HepG2 (cell line): ENCODE results near the gene SGCG. TPM values are rescaled to one million over a fixed set of nuclear protein-coding genes. Genes with fewer than 3 reads are reported as not detected.

ENCODE experiments used
- ATAC-seq: fragments of 200-7000 bp; cut with Tn5 transposase; 3 replicates; pipeline ENCODE4 v1.9.1; 2020; ENCODE audit warnings: mild to moderate bottlenecking, moderate library complexity
- BruUV-seq: library from RNA; stranded (reverse); fragments of 400-500 nt; replicated peaks from 2 replicates; lab custom pipeline; 2021; lab: Mats Ljungman, UMichigan
- CTCF ChIA-PET: fragments of 300-600 bp; formaldehyde crosslinking; extraction: SDS; loops from one replicate; lab custom pipeline; 2021; ENCODE audit warnings: low total read pairs, inconsistent platforms, low intra/inter-chr PET ratio; lab: Yijun Ruan, JAX
- POLR2A ChIA-PET: fragments of 350-600 bp; sonication (Branson Sonifier 250); formaldehyde crosslinking; loops from one replicate; lab custom pipeline; 2020; ENCODE audit warnings: antibody characterized with exemption, inconsistent platforms; lab: Yijun Ruan, JAX
- DNase-seq: peaks from one replicate; pipeline ENCODE4 v3.0.0-alpha.2; 2015; ENCODE audit warnings: low spot score
- FAIRE-seq: peaks from 3 replicates; lab custom pipeline; 2011; peaks lifted over from hg19 to GRCh38; lab: Jason Lieb, UNC
- H2AFZ ChIP-seq: one replicate; pipeline ENCODE4 v1.6.1; 2011; ENCODE audit warnings: low read length, inconsistent platforms
- H3K27ac ChIP-seq: fragments of 300-600 bp; 3 replicates; pipeline ENCODE4 v1.8.0; 2011; ENCODE audit warnings: mixed run types, mild to moderate bottlenecking, mixed read lengths, low read length, inconsistent platforms; ENCODE audit not compliant: insufficient read depth; ENCODE audit errors: extremely low read length
- H3K27me3 ChIP-seq, 2 experiments: fragments of 200-600 bp in 1 of 2; 2 replicates in 1 of 2; 3 replicates in 1 of 2; pipeline versions ENCODE4 v1.6.0 to v1.8.0; 2011; ENCODE audit warnings: low read length in 2 of 2, mild to moderate bottlenecking in 2 of 2, moderate library complexity in 2 of 2, inconsistent platforms in 1 of 2; ENCODE audit not compliant: insufficient read depth in 2 of 2, control insufficient read depth in 1 of 2
- H3K36me3 ChIP-seq, 2 experiments: fragments of 200-600 bp in 1 of 2; replicated peaks in 1 of 2; 2 replicates in 1 of 2; 3 replicates in 1 of 2; pipeline versions ENCODE4 v1.5.1 to v1.8.0; 2011; ENCODE audit warnings: low read length in 2 of 2, inconsistent platforms in 1 of 2; ENCODE audit not compliant: insufficient read depth in 2 of 2, control insufficient read depth in 1 of 2
- H3K4me1 ChIP-seq: 2 replicates; pipeline ENCODE4 v1.5.1; 2012; ENCODE audit warnings: low read length, inconsistent platforms; ENCODE audit not compliant: insufficient read depth
- H3K4me2 ChIP-seq: 2 replicates; pipeline ENCODE4 v1.6.0; 2011; ENCODE audit warnings: low read depth, low read length, inconsistent platforms
- H3K4me3 ChIP-seq, 3 experiments: fragments of 200-600 bp in 1 of 3; sonication (generic), shearing (Covaris generic) in 1 of 3; replicated peaks in 1 of 3; 2 replicates each; pipeline ENCODE4 v1.5.1; 2011 to 2016; ENCODE audit warnings: low read length in 3 of 3, inconsistent platforms in 2 of 3, low read depth in 2 of 3, mild to moderate bottlenecking in 2 of 3, control low read depth in 1 of 3, mixed read lengths in 1 of 3; ENCODE audit not compliant: insufficient read depth in 1 of 3
- H3K79me2 ChIP-seq: one replicate; pipeline ENCODE4 v1.6.1; 2011; ENCODE audit warnings: low read length, inconsistent platforms; ENCODE audit not compliant: insufficient read depth
- H3K9ac ChIP-seq: 2 replicates; pipeline ENCODE4 v1.6.0; 2011; ENCODE audit warnings: mild to moderate bottlenecking, low read depth, low read length, inconsistent platforms; ENCODE audit not compliant: insufficient read depth
- H3K9me3 ChIP-seq: 2 replicates; pipeline ENCODE4 v1.5.1; 2012; ENCODE audit warnings: mild to moderate bottlenecking, low read length
- H4K20me1 ChIP-seq: 2 replicates; pipeline ENCODE4 v1.6.0; 2011; ENCODE audit warnings: inconsistent platforms, mild to moderate bottlenecking, low read length, moderate library complexity; ENCODE audit not compliant: insufficient read depth
- AGO2 ChIP-seq: fragments of 200-400 bp; formaldehyde crosslinking; optimal IDR thresholded peaks from 2 replicates; pipeline ENCODE3; 2017; ENCODE audit warnings: mild to moderate bottlenecking, low read depth, low read length, moderate library complexity
- FLYWCH1 ChIP-seq: sonication (generic); formaldehyde crosslinking; IDR thresholded peaks from 2 replicates; pipeline ENCODE4 v1.8.1; 2023; ENCODE audit warnings: mild to moderate bottlenecking, missing genetic modification reagents
- HNRNPK ChIP-seq: fragments of 200-400 bp; formaldehyde crosslinking; IDR thresholded peaks from 2 replicates; pipeline ENCODE4 v1.6.1; 2018; ENCODE audit warnings: low read length, low read depth, moderate library complexity, mild to moderate bottlenecking; ENCODE audit not compliant: poor library complexity, severe bottlenecking
- HOXA3 ChIP-seq: sonication (generic); formaldehyde crosslinking; IDR thresholded peaks from 2 replicates; pipeline ENCODE4 v1.5.0; 2020; ENCODE audit warnings: missing genetic modification reagents
- ISX ChIP-seq: sonication (generic); formaldehyde crosslinking; conservative IDR thresholded peaks from 2 replicates; pipeline ENCODE4 v1.5.0; 2020; ENCODE audit warnings: missing genetic modification reagents
- MYC ChIP-seq: sonication (generic); formaldehyde crosslinking; IDR thresholded peaks from 2 replicates; pipeline ENCODE4 v1.9.0; 2021; ENCODE audit warnings: missing genetic modification reagents, borderline replicate concordance
- NFIC ChIP-seq: IDR thresholded peaks from 2 replicates; pipeline ENCODE4 v1.6.1; 2012; ENCODE audit warnings: mild to moderate bottlenecking, low read length, inconsistent platforms
- PHB2 ChIP-seq: fragments of 450-650 bp; IDR thresholded peaks from 2 replicates; pipeline ENCODE4 v1.6.1; 2018; ENCODE audit not compliant: partially characterized antibody
- POLR2AphosphoS5 ChIP-seq: IDR thresholded peaks from 2 replicates; pipeline ENCODE4 v1.6.1; 2012; ENCODE audit warnings: low read depth, low read length
- TCF7L2 ChIP-seq: IDR thresholded peaks from 2 replicates; pipeline ENCODE4 v1.6.1; 2011; ENCODE audit warnings: mild to moderate bottlenecking, low read depth, low read length, moderate library complexity
- THYN1 ChIP-seq: sonication (generic); formaldehyde crosslinking; IDR thresholded peaks from 2 replicates; pipeline ENCODE4 v1.8.1; 2023; ENCODE audit warnings: low read depth, mild to moderate bottlenecking, moderate library complexity, missing genetic modification reagents, borderline replicate concordance
- ZBTB7A ChIP-seq: sonication (generic); formaldehyde crosslinking; IDR thresholded peaks from 2 replicates; pipeline ENCODE4 v1.8.0; 2022; ENCODE audit warnings: mild to moderate bottlenecking, missing genetic modification reagents
- ZFP41 ChIP-seq: sonication (generic); formaldehyde crosslinking; IDR thresholded peaks from 2 replicates; pipeline ENCODE4 v1.4.0; 2020; ENCODE audit warnings: mild to moderate bottlenecking, missing genetic modification reagents, borderline replicate concordance
- ZNF121 ChIP-seq: sonication (generic); formaldehyde crosslinking; IDR thresholded peaks from 2 replicates; pipeline ENCODE4 v1.5.0; 2020; ENCODE audit warnings: mild to moderate bottlenecking, missing genetic modification reagents
- ZNF20 ChIP-seq: sonication (generic); formaldehyde crosslinking; IDR thresholded peaks from 2 replicates; pipeline ENCODE4 v1.4.0; 2020; ENCODE audit warnings: mild to moderate bottlenecking, moderate library complexity, missing genetic modification reagents
- ZNF256 ChIP-seq: sonication (generic); formaldehyde crosslinking; conservative IDR thresholded peaks from 2 replicates; pipeline ENCODE4 v1.4.0; 2020; ENCODE audit warnings: missing genetic modification reagents
- ZNF430 ChIP-seq: sonication (generic); formaldehyde crosslinking; IDR thresholded peaks from 2 replicates; pipeline ENCODE4 v1.9.0; 2021; ENCODE audit warnings: mild to moderate bottlenecking, missing genetic modification reagents
- ZNF501 ChIP-seq: sonication (generic); formaldehyde crosslinking; IDR thresholded peaks from 2 replicates; pipeline ENCODE4 v1.5.1; 2020; ENCODE audit warnings: mild to moderate bottlenecking, moderate library complexity, missing genetic modification reagents
- WGBS: methylation state at CpG from one replicate; pipeline ENCODE4 v1.1.6; 2017; ENCODE audit warnings: low lambda C conversion rate; 5-methylcytosine and 5-hydroxymethylcytosine counted together
- in situ Hi-C: cut with HindIII; loops from 2 replicates; pipeline ENCODE4 v1.10.0; 2017; ENCODE audit warnings: low pct_unique_long_range_greater_than_20kb; ENCODE audit not compliant: extremely low pct_ligation_motif_present
- intact Hi-C: fragments of 100-400 bp; cut with micrococcal nuclease; formaldehyde crosslinking; loops from one replicate; pipeline ENCODE4 v1.10.0; 2022; ENCODE audit not compliant: unreplicated experiment
- polyA plus RNA-seq, 8 experiments: library from polyadenylated mRNA; depleted of rRNA in 3 of 8; stranded (reverse) in 7 of 8; unstranded in 1 of 8; fragments of >200 nt; fragmentation: Illumina TruSeq in 4 of 8; extraction: Trizol in 4 of 8; gene quantifications; 2 replicates each; pipeline versions ENCODE4 v1.2.1 to v1.2.3, GENCODE V29; 2011 to 2016; ENCODE audit warnings: low read depth in 4 of 8, missing spikeins in 1 of 8, mixed read lengths in 1 of 8; ENCODE audit not compliant: insufficient read depth in 1 of 8
- total RNA-seq, 5 experiments: library from RNA; depleted of rRNA; stranded (reverse); fragments of >200 nt; fragmentation: Illumina TruSeq; extraction: Trizol; gene quantifications; 2 replicates each; pipeline ENCODE4 v1.2.3, GENCODE V29; 2016; ENCODE audit warnings: low read depth in 1 of 5

SGCG gene
- total and polyA plus RNA-seq, 2 of the 13 experiments (the other 11 are each of a cell fraction or from before 2014, with no cell fraction given): not detected

- no peaks in the 10 kb centered on the region for H3K4me1 ChIP-seq
- H3K4me3 ChIP-seq: no peak overlapping the region
- H3K27ac ChIP-seq: no peak overlapping the region
- FAIRE-seq: no peak
- H2AFZ ChIP-seq: no peak overlapping the region
- TF ChIP-seq MYC (CRISPR knock-in tag) (no peak), ZNF501 (no peak), ZNF256 (CRISPR knock-in tag) (no peak)
- TF ChIP-seq, all 625 proteins: peak for 0
- POLR2A ChIA-PET: no interaction called here
- H3K9ac ChIP-seq: no peak overlapping the region
- no peaks in the 10 kb centered on the region for H4K20me1 ChIP-seq
- H3K36me3 ChIP-seq: no peaks in the 10 kb centered on the region
- DNase-seq (no peak), ATAC-seq (no peak)
- intact Hi-C loops: no loop called here
- BruUV-seq: no TSS peak
- peaks cover 0 to 2% of the 10 kb centered on the region in 2 experiments; a peak in 1 of 5 replicates for H3K27me3 ChIP-seq
- no peaks in the 10 kb centered on the region for H3K79me2 ChIP-seq
- CTCF ChIA-PET: no interaction called here
- in situ Hi-C loops: no loop called here
- WGBS: 41% methylated on average over 2 of the region's 2 CpGs
- H3K9me3 ChIP-seq: no peaks in the 10 kb centered on the region
- H3K4me2 ChIP-seq: no peak overlapping the region
Measured at GRCh38 chr13:23144431-23144830, 36.3 kb upstream of the SGCG start.

GRCh38 chr13:23146006-23146405 lies 34.8 kb upstream of the SGCG start:
- H3K27ac ChIP-seq: no peak overlapping the region
- FAIRE-seq: no peak
- in situ Hi-C loops (no loop called here), intact Hi-C loops (no loop called here)
- no TSS peak for BruUV-seq
- no peak overlapping the region for H3K4me3 ChIP-seq
- no peaks in the 10 kb centered on the region for H3K4me1 ChIP-seq
- no peak overlapping the region for H3K4me2 ChIP-seq
- DNase-seq: no peak
- no peaks in the 10 kb centered on the region for H3K36me3 ChIP-seq
- ChIA-PET CTCF (no interaction called here), POLR2A (no interaction called here)
- H3K79me2 ChIP-seq: no peaks in the 10 kb centered on the region
- no peaks in the 10 kb centered on the region for H4K20me1 ChIP-seq
- no peaks in the 10 kb centered on the region for H3K9me3 ChIP-seq
- TF ChIP-seq ZNF20: no peak
- TF ChIP-seq ZNF121 (CRISPR knock-in tag): no peak
- TF ChIP-seq NFIC: no peak
- TF ChIP-seq HOXA3 (CRISPR knock-in tag): no peak
- TF ChIP-seq FLYWCH1 (CRISPR knock-in tag): no peak
- TF ChIP-seq THYN1: no peak
- TF ChIP-seq TCF7L2: no peak
- no peak for TF ChIP-seq ZFP41
- no peak for TF ChIP-seq HNRNPK
- TF ChIP-seq PHB2: no peak
- TF ChIP-seq ISX (CRISPR knock-in tag): no peak
- TF ChIP-seq AGO2: no peak
- TF ChIP-seq POLR2AphosphoS5: no peak
- TF ChIP-seq ZBTB7A: no peak
- TF ChIP-seq ZNF430: no peak
- no peak overlapping the region for H2AFZ ChIP-seq
- no peak for ATAC-seq
- no peak overlapping the region for H3K9ac ChIP-seq
- WGBS: 1% methylated on average over 5 of the region's 5 CpGs
- peaks cover 0 to 2% of the 10 kb centered on the region in 2 experiments; a peak in 1 of 5 replicates for H3K27me3 ChIP-seq
